Large intestine (tissue), 3 donors: Measurements from ENCODE around the gene TMEM232. TPM values are rescaled to one million over a fixed set of nuclear protein-coding genes. Genes with fewer than 3 reads are reported as not detected.
"Not testable (repeated sequence)": the region's sequence is repeated elsewhere in the genome, so short reads cannot be mapped to it uniquely, and the experiment has no call there.

Source experiments
- DNase-seq, 2 donors: peaks; one replicate each; pipeline versions ENCODE4 v3.0.0 to v3.0.0-alpha.2; 2013
- H3K27ac ChIP-seq: one replicate; pipeline ENCODE4 v1.5.1; 2013; ENCODE audit warnings: low read length
- H3K27me3 ChIP-seq: 2 replicates; pipeline ENCODE4 v1.6.1; 2013; ENCODE audit warnings: low read length; ENCODE audit not compliant: control insufficient read depth, insufficient read depth
- H3K36me3 ChIP-seq: 2 replicates; pipeline ENCODE4 v1.6.1; 2013; ENCODE audit warnings: low read length; ENCODE audit not compliant: control insufficient read depth, insufficient read depth
- H3K4me1 ChIP-seq: one replicate; pipeline ENCODE4 v1.6.1; 2013; ENCODE audit warnings: low read length; ENCODE audit not compliant: control insufficient read depth, insufficient read depth
- H3K4me3 ChIP-seq: one replicate; pipeline ENCODE4 v1.5.1; 2013; ENCODE audit warnings: low read length
- H3K9me3 ChIP-seq: one replicate; pipeline ENCODE4 v1.6.1; 2013; ENCODE audit warnings: mild to moderate bottlenecking, low read depth, low read length, moderate library complexity; ENCODE audit not compliant: control insufficient read depth
- WGBS: methylation state at CpG from one replicate; pipeline ENCODE4 v1.1.5; 2013; ENCODE audit warnings: low lambda C conversion rate; ENCODE audit not compliant: insufficient coverage; 5-methylcytosine and 5-hydroxymethylcytosine counted together
- polyA plus RNA-seq: library from polyadenylated mRNA; unstranded; fragments of 120-200 nt; gene quantifications from one replicate; pipeline ENCODE4 v1.2.1, GENCODE V29; 2013

Gene TMEM232
- polyA plus RNA-seq, 1 donor: 2.2 TPM

- H3K36me3 ChIP-seq, H3K27me3 ChIP-seq, DNase-seq, H3K4me3 ChIP-seq, H3K27ac ChIP-seq, H3K9me3 ChIP-seq, H3K4me1 ChIP-seq: not testable (repeated sequence)
- 93% methylated on average over 3 of the region's 9 CpGs for WGBS
These were observed 49.9 kb downstream of the TMEM232 start for GRCh38 chr5:110676554-110676953.

GRCh38 chr5:110665184-110665726 lies 61.2 kb downstream of the TMEM232 start:
- H3K9me3 ChIP-seq: no peaks in the 10 kb centered on the region
- no peak overlapping the region for H3K27ac ChIP-seq
- H3K4me3 ChIP-seq: no peak overlapping the region
- no peaks in the 10 kb centered on the region for H3K4me1 ChIP-seq
- no peak for DNase-seq
- H3K36me3 ChIP-seq: no peaks in the 10 kb centered on the region
- no peaks in the 10 kb centered on the region for H3K27me3 ChIP-seq
- 100% methylated on average over 1 of the region's 6 CpGs for WGBS

- no peak for DNase-seq
- no CpG with 5 or more reads among the region's 1 CpG for WGBS
- no peaks in the 10 kb centered on the region for H3K36me3 ChIP-seq
- no peaks in the 10 kb centered on the region for H3K4me1 ChIP-seq
- no peaks in the 10 kb centered on the region for H3K9me3 ChIP-seq
- no peaks in the 10 kb centered on the region for H3K27me3 ChIP-seq
- no peak overlapping the region for H3K27ac ChIP-seq
- H3K4me3 ChIP-seq: no peak overlapping the region
These were observed 62.9 kb downstream of the TMEM232 start for GRCh38 chr5:110663525-110663924.

GRCh38 chr5:110658006-110658405 lies 68.5 kb downstream of the TMEM232 start:
- Histone ChIP-seq H3K27me3 (no peaks in the 10 kb centered on the region), H3K4me3 (no peak overlapping the region), H3K9me3 (no peaks in the 10 kb centered on the region), H3K36me3 (no peaks in the 10 kb centered on the region), H3K27ac (no peak overlapping the region), H3K4me1 (no peaks in the 10 kb centered on the region)
- no peak for DNase-seq
- WGBS: 95% methylated on average over 3 of the region's 5 CpGs

- no peaks in the 10 kb centered on the region for H3K36me3 ChIP-seq
- DNase-seq: no peak
- H3K9me3 ChIP-seq: no peaks in the 10 kb centered on the region
- no peaks in the 10 kb centered on the region for H3K4me1 ChIP-seq
- no peak overlapping the region for H3K4me3 ChIP-seq
- H3K27me3 ChIP-seq: no peaks in the 10 kb centered on the region
- H3K27ac ChIP-seq: no peak overlapping the region
- WGBS: 91% methylated on average over 1 of the region's 3 CpGs
These were observed 73.1 kb downstream of the TMEM232 start for GRCh38 chr5:110653231-110653970.

GRCh38 chr5:110651507-110651906 lies 75.0 kb downstream of the TMEM232 start:
- H3K4me3 ChIP-seq: no peak overlapping the region
- 0% methylated on average over 1 of the region's 3 CpGs for WGBS
- H3K36me3 ChIP-seq: no peaks in the 10 kb centered on the region
- H3K9me3 ChIP-seq: no peaks in the 10 kb centered on the region
- H3K27me3 ChIP-seq: no peaks in the 10 kb centered on the region
- no peak overlapping the region for H3K27ac ChIP-seq
- no peaks in the 10 kb centered on the region for H3K4me1 ChIP-seq
- DNase-seq: no peak

GRCh38 chr5:110644357-110644756 lies 82.1 kb downstream of the TMEM232 start:
- Histone ChIP-seq H3K4me1 (no peaks in the 10 kb centered on the region), H3K27me3 (no peaks in the 10 kb centered on the region), H3K4me3 (no peak overlapping the region), H3K9me3 (no peaks in the 10 kb centered on the region), H3K36me3 (no peaks in the 10 kb centered on the region), H3K27ac (no peak overlapping the region)
- no peak for DNase-seq
- WGBS: 80% methylated on average over 1 of the region's 1 CpG

- WGBS: no CpG with 5 or more reads among the region's 3 CpGs
- H3K27me3 ChIP-seq: no peaks in the 10 kb centered on the region
These were observed 87.2 kb downstream of the TMEM232 start for GRCh38 chr5:110638970-110639902.

GRCh38 chr5:110634475-110634874 lies 92.0 kb downstream of the TMEM232 start:
- DNase-seq: no peak
- Histone ChIP-seq H3K9me3 (no peaks in the 10 kb centered on the region), H3K27me3 (no peaks in the 10 kb centered on the region), H3K4me3 (no peak overlapping the region), H3K36me3 (no peaks in the 10 kb centered on the region), H3K27ac (no peak overlapping the region), H3K4me1 (no peaks in the 10 kb centered on the region)

More at GRCh38 chr5:110638970-110639902, 87.2 kb downstream of the TMEM232 start:
- Histone ChIP-seq H3K4me3 (no peak overlapping the region), H3K36me3 (no peaks in the 10 kb centered on the region), H3K27ac (no peak overlapping the region), H3K9me3 (no peaks in the 10 kb centered on the region), H3K4me1 (no peaks in the 10 kb centered on the region)
- DNase-seq: no peak

- no peak for DNase-seq
- H3K4me1 ChIP-seq: no peaks in the 10 kb centered on the region
- H3K27me3 ChIP-seq: no peaks in the 10 kb centered on the region
- no CpG with 5 or more reads among the region's 1 CpG for WGBS
- H3K36me3 ChIP-seq: no peaks in the 10 kb centered on the region
- H3K4me3 ChIP-seq: no peak overlapping the region
- no peak overlapping the region for H3K27ac ChIP-seq
- no peaks in the 10 kb centered on the region for H3K9me3 ChIP-seq
These were observed 95.2 kb downstream of the TMEM232 start for GRCh38 chr5:110631236-110631635.
